Fibroblast of skin of right biceps (primary cell): ENCODE measurements around the gene VPS52.
"Not testable (repeated sequence)": the region's sequence is repeated elsewhere in the genome, so short reads cannot be mapped to it uniquely, and the experiment has no call there.

ENCODE experiments used
- DNase-seq: peaks from one replicate; pipeline ENCODE4 v3.0.0-alpha.2; 2013

The VPS52 gene

GRCh38 chr6:33249732-33250630 lies 21.7 kb downstream of the VPS52 start:
- DNase-seq, result peak; percentile 87

DNA sequence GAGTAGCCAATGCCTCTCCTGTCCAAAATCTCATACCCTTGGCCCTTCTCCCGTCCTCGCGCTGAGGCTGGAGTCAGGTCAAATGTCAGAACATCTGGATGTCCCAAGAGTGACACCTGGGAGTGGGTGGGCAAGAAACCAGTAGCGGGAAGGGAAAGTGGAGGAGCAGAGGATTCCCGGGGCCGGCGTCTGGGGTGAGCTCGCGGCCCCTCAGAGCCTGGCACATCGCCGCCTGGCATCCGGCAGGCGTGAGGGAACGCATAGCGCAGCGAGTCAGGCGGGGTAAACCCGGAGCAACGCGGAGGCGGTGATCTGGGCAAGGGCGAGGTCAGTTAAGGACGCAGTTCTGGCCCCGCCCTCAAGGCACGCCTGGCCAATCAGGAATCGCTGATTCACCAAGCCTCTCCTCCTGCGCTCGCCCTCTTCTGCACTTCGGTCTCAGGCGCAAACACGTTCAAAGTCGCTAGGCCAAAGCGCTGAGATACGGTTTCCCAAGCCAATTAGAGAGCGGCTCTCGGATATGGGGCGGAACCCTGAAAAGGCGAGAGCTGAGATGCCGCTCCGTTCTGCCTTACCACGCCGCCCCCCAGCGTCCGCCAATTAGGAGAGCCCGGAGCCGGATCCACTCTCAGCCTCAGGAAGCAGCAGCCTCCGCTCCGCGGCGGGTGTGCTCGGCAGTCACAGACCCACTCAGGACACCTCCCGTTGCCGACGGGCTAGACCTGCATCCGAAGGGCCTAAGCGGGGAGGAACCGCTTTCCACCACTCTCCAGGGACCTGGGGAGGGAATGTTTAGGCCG lies 22.5 kb downstream of the VPS52 start:
- DNase-seq, result peak; percentile 99

- peak; percentile 52 for DNase-seq
Measured at GRCh38 chr6:33248643-33248931, 23.1 kb downstream of the VPS52 start.

GRCh38 chr6:33247977-33248642 lies 23.6 kb downstream of the VPS52 start:
- DNase-seq, result peak; percentile 83

- DNase-seq, result no peak
Measured at GRCh38 chr6:33243476-33243875, 28.2 kb downstream of the VPS52 start.

- DNase-seq, result no peak
Measured at GRCh38 chr6:33241968-33242367, 29.7 kb downstream of the VPS52 start.

DNA sequence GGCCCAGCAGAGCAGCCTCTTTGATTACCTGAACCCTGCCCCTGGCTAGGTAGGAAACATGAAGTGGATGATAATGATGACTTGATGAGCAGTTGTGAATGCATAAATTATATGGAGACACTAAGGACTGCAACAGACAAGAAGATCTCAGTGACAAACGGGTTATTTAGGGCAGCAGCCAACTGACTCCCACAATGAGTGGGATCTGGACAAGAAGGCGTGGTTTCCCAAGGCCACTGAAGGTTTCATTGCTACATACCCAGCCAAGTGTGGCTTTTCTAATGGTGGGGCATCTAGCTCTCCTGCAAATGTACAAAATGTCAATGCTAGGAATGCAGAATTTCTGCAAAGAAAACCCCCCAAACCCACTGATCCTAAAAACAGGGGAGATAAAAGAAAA lies 33.9 kb downstream of the VPS52 start:
- no peak for DNase-seq

DNA sequence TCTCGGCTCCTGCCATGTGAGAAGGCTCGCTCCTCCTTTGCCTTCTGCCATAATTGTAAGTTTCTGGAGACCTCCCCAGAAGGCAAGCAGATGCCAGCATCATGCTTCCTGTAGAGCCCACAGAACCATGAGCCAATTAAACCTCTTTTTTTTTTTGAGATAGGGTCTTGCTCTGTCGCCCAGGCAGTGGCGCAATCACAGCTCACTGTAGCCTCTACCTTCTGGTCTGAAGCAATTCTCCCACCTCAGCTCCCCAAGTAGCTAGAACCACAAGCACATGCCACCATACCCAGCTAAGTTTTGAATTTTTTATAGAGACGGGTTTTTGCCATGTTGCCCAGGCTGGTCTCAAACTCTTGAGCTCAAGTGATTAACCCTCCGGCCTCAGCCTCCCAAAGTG lies 34.8 kb downstream of the VPS52 start:
- no peak for DNase-seq

- no peak for DNase-seq
Measured at GRCh38 chr6:33236328-33236727, 35.3 kb downstream of the VPS52 start.

DNA sequence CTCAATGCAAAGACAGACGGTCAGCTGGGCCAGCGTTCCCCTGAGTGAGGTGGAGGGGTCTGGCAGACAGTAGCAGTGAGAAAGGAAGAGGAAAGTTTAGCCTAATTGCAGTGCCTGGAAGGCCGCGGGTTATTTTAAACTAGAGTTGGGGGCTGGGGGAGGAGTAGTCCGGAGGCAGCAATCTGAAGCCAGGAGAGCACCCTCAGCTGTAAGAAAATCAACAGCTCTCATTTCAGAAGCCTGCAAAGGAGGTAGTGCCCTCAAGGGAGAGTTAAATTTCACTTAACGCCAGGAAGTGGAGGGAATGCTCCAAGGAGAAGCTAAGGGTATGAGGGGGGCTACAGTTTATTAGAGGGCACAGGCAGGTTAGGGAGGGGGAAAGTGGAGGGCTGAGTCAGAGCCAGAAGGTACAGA lies 36.4 kb downstream of the VPS52 start:
- DNase-seq, result no peak

DNA sequence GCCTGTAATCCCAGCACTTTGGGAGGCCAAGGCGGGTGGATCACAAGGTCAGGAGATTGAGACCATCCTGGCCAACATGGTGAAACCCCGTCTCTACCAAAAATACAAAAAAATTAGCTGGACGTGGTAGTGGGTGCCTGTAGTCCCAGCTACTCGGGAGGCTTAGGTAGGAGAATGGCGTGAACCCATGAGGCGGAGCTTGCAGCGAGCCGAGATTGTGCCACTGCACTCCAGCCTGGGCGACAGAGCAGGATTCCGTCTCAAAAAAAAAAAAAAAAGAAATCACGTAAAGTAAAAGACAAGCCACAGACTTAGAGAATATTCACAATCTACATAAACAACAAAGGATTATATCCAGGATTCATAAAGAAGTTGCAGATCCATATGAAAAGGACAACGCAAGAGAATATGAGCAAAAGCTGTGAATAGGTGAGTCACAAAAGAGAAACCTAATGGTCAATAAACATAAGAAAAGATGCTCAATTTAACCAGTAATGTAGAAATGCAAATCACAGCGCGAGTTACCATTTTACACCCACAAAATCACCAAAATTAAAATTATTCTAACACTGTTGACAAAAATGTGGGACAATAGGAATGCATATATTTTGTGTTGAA lies 45.1 kb downstream of the VPS52 start:
- not testable (repeated sequence) for DNase-seq

- DNase-seq, result no peak
Measured at GRCh38 chr6:33217681-33218080, 54.0 kb downstream of the VPS52 start.

- DNase-seq, result no peak
Measured at GRCh38 chr6:33217246-33217645, 54.4 kb downstream of the VPS52 start.

GRCh38 chr6:33216117-33216649 lies 55.5 kb downstream of the VPS52 start:
- DNase-seq, result no peak

GRCh38 chr6:33215271-33216116 lies 56.2 kb downstream of the VPS52 start:
- DNase-seq, result no peak

DNA sequence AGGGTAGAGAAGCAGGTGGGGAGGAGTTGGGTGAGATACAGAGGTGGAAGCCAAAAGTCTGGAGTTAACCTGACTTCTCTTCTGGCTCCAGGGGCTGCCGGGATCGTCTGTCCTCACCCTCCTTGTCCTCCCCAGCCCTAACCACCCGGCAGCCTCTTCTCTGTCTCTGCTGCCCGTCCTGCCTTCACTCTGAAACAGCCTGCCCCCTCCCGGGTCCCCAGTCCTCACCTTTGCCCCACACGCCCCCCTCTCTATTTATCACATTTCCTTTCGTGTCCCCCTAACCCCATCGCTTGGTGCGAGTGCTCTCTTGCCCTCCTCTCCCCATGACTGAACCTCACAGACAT lies 57.7 kb downstream of the VPS52 start:
- DNase-seq, result no peak

GRCh38 chr6:33213166-33213988 lies 58.3 kb downstream of the VPS52 start:
- peak; percentile 27 for DNase-seq

GRCh38 chr6:33212857-33213165 lies 58.9 kb downstream of the VPS52 start:
- no peak for DNase-seq

GRCh38 chr6:33211666-33212422 lies 59.8 kb downstream of the VPS52 start:
- DNase-seq, result no peak

DNA sequence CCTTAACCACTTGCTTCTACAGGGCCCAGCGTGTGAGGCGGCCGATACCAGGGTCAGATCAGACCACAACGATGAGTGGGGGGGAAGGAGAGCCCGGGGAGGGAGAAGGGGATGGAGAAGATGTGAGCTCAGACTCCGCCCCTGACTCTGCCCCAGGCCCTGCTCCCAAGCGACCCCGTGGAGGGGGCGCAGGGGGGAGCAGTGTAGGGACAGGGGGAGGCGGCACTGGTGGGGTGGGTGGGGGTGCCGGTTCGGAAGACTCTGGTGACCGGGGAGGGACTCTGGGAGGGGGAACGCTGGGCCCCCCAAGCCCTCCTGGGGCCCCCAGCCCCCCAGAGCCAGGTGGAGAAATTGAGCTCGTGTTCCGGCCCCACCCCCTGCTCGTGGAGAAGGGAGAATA lies 60.5 kb downstream of the VPS52 start:
- no peak for DNase-seq

GRCh38 chr6:33209856-33210255 lies 61.8 kb downstream of the VPS52 start:
- DNase-seq, result no peak
